MM.1S (cell line): Measurements from ENCODE around the gene TKT.

ENCODE experiments used
- CTCF ChIP-seq: fragments of 300-600 bp; sonication (generic); IDR thresholded peaks from 2 replicates; pipeline ENCODE4 v1.5.1; 2016; ENCODE audit warnings: antibody characterized with exemption, low read length, mixed read lengths
- EZH2 ChIP-seq: fragments of 300-600 bp; sonication (generic); optimal IDR thresholded peaks from 2 replicates; pipeline ENCODE3; 2017; ENCODE audit warnings: low read depth, mild to moderate bottlenecking, antibody characterized with exemption, low read length, mixed read lengths
- EZH2phosphoT487 ChIP-seq: fragments of 300-600 bp; sonication (generic); IDR thresholded peaks from 2 replicates; pipeline ENCODE4 v1.6.1; 2018; ENCODE audit warnings: antibody characterized with exemption, low read length

- no peak for TF ChIP-seq CTCF
- no peak for TF ChIP-seq EZH2
- TF ChIP-seq EZH2phosphoT487: no peak
Observed at GRCh38 chr3:53213276-53213675, 42.5 kb downstream of the TKT start.
